Dermis microvascular lymphatic vessel endothelial cell (primary cell): ENCODE measurements around the gene LYZL4. TPM values are rescaled to one million over a fixed set of nuclear protein-coding genes. Genes with fewer than 3 reads are reported as not detected.

Experiments
- DNase-seq, 2 donors: peaks; one replicate each; pipeline versions ENCODE4 v3.0.0 to v3.0.0-alpha.2; 2010; ENCODE audit warnings: low read depth in 2 of 2
- total RNA-seq: library from RNA; depleted of rRNA; stranded (reverse); fragments of >200 nt; gene quantifications from 2 replicates; pipeline ENCODE4 v1.2.1, GENCODE V29; 2014

Gene LYZL4
- total RNA-seq, 1 donor from 2014 or later = not detected

DNA sequence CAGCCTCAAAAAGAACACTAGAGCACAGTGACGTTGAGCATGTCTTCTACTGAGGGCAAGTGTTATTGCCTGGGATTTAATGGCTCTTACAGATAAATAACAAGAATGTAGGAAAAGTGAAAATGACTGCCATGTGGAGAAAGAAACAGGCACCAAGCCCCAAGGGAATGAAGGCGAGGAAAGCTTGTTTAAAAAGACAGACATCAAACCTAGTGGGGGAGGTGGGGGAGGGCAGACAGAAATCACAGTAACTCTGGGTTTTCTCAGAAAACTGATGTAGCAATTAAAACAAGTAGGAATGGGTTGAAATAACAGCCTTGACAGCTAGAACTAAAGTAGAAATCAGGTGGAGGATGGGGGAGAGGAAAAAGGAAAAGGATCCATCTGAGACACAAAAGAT is 18.4 kb upstream of the LYZL4 start:
- DNase-seq = no peak

DNA sequence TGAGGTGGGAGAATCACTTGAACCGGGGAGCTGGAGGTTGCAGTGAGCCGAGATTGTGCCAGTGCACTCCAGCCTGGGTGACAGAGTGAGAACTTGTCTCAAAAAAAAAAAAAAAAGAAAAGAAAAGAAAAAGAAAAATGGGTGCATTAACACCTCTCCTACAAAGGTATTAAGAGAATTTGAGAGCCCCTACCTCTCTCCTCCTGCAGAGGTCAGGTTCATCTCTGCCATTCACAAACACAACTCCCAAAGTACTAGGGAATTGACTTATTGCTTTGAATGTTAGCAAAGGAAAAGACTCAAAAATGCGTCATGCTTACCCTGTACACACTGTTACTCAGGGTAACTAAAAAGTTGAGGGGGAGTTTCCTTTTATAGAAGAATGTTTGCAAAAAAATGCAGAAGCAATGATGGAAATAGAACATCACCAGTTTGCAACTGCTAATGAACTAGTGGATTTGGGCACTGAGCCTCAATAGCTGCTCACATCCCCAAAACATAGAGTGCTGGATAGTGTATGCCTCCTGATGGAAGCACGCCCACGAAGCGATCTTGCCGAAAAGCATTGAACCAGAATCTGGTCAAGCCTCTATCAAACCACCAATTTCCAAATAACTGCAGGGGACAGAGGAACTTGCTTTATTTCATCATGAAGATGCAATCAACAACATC is 15.5 kb upstream of the LYZL4 start:
- no peak for DNase-seq

DNA sequence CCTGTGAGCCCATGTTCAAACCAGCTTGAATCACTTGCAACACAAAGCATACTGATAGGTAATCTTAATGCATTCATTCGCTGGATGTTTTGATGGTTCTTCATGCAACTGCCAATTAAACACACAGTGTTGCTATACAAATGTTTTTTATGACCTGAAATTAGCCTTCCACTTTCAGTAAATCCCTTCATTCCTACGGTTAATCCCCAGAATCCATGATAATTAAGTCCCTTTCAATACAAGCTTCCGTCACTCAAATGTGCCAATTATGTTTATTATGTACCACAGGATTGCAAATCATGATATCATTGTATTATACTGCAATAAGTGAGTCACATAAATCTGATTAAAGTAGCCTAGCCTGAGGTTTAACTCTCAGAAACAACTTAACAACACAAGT is 14.5 kb upstream of the LYZL4 start:
- no peak for DNase-seq

DNA sequence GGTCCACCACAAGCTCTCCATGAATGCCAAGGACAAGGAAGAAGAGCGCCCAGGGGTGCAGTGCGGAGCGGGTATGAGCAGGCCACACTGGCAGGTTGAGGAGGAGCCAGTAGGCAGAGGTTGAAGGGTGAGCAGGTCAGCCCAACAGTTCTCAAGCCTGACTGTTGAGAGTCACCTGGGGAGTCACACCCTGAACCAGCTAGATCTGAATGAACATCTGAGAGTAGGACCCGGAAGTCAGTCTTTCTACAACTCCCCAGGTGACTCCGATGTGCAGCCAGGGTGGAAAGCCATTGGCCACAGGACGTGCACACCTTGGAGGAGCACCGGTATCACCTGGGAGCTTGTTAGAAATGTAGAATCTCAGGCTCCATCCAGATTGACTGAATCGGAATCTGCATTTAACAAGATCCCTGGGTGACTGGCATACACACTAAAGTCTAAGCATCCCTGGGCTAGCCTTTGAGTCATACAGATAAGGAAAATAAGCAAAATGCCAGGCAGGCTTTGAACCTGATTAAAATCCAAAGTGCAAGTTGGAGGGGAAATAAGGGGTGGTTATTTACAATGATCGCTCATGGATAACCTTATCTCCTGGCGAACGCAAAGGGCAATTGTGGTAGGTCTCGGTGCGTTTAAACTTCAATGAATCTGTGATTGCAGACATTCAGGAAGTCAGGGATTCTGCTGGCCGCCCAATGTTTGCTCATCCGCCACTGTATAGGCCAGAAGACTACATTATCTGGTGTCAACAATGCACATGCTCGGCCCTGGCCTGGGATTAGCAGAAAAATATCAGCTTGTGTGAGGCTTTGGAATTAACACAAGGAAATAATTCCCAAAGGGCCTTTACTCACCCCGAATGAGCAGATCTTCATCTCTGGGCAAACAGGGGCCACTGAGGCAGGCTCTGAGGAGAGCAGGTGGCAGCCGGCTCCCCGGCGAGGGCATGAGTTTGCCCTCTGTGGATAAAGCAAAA is 11.7 kb upstream of the LYZL4 start:
- no peak for DNase-seq

DNA sequence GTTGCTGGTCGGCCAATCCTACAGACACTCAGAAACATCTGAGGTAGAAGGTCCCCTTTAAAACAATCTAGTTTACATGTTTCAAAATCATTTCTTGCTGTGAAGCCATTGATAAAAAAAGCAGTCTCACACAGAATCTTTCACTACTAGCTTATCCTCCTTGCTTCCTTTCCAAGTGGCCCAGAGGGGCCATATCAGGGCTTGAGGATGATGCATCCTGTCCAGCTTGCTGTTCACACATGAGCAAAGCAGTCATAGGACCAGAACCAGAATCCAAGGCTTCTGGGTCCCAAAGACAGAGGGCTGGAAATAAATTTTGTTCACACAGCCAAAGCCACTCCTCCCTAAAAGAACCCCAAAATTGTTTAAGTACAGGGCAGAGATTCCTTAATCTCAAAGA is 9.2 kb upstream of the LYZL4 start:
- no peak for DNase-seq

DNA sequence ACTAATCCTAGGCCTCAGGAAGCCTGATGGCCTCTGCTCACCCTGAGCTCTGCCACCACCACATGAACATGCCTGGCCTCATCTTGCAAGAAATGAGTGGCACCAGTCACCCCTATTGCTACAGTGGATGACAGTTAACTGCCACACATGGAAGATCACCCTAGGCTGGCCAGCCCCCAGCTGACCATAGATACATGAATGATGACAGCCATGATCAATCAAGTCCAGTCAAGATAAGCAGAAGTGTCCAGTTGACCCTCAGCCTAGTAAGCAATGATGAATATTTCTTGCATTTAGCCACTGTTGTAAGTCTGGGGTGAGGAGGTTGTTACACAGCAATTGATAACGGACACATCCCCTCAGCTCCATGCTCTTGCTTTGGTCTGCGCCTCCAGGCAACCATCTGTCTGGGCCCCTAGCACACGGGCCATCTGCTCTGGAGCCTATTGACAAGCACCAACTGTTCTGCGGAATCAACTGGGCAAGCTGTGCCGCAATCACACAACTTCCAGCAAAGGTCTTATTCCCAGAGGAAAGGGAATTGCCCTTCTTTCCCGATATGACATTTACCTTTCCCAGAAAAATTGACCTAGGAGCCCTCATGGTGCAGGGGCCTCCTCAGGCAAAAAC is 2.2 kb upstream of the LYZL4 start:
- no peak for DNase-seq

DNA sequence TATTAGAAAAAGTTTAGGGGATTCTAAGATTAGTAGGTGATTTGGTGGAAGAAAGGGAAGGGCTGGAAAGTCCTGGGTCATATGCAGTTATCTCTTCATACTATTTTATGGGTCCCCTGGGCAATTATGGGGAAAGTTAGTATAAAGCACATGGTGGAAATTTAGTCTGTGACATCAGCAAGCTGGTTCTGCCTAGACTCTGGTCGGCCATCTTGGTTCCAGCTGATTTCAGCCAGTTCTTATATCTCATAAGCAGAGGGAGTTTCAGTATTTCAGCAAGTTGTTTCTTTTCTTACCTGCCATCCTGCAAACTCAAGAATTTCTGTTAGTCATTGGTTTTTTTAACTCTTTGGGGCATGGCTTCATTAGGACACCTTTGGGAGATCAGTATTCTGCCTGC is 1.0 kb upstream of the LYZL4 start:
- no peak for DNase-seq

DNA sequence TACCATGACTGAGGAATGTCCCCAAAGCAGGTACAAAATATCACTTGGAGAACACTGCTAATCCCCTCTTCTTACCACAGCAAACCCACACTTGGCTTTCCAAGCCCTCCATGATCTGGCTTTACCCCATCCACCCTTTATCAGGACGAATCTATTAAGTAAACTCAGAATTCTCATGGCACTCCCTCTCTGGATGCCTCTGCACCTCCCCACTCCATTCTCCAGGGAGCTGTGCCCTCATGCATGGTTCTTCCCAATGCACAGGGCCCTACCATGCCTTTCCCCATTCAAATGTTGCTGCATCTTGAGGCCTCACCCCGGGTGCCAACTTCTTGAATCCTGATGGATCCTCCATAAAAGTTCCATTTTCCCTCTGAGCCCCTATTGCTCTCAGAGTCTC is 2.3 kb downstream of the LYZL4 start:
- DNase-seq = no peak

DNA sequence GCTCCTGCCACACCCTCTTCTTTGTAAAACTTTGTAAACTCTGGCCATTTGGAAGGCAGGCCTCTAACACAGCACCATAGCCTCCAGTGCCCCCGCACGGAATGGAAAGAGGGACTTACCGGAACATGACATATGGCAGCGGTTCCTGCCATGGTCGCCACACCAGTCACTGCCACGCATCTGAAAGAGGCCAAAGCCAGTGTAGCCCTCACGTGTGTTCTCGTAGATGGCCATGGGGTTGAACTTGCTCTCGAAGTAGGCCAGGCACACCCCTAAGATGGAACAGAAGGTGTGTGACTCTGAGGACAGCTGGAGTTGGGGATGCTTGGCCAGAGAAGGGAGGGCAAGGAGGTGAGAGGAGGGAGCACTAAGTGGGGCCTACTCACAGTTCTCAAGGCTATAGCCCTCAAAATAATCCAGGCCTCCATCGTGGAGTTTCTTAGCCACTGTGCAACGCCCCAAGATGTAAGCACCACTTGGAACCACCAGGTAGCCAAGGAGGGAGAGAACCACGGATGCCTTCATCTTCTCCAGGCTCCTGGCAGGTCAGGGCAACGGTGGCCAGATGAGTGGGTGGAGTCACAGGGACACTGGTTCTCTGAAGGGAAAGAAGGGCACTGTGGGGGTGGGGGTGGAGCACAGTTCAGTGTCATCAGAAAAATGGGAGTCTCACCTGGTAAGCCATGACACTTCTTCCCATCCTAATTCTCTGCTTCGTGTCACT is 3.5 kb downstream of the LYZL4 start:
- DNase-seq = no peak

DNA sequence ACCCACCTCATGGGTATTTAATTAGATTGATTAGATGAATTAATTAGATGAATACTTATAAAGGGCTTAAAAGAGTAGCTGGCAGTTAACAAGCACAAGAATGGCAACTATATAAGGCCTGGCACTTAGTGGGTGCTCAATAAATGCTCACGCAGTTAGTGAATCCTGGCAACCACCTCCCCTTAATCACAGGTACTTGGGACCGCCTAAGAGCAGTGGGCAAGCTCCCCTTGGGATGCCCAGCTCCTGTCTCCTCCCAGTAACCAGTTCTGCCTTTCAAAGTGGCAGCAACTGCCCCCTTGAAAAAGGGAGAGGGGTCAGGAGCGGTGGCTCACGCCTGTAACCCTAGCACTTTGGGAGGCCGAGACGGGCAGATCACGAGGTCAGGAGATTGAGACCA is 4.6 kb downstream of the LYZL4 start:
- no peak for DNase-seq

DNA sequence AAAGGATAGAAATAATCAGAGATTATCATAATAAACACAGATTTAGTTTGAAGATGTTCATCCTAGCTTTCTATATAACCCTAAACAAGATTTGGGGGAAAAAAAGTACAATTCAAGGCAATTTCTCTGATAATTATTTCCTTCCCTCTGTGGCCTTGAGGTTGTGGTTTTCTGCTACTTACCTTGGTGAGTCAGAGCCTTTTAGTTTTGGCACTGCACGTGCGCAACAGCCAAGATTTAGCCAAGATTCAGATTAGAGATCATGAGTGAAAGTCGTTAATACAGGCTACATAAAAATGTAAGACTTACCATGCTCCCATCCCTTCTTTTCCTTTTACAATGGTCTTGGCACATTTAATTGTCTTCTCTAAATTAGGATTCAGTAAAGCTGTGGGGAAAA is 6.7 kb downstream of the LYZL4 start:
- no peak for DNase-seq

DNA sequence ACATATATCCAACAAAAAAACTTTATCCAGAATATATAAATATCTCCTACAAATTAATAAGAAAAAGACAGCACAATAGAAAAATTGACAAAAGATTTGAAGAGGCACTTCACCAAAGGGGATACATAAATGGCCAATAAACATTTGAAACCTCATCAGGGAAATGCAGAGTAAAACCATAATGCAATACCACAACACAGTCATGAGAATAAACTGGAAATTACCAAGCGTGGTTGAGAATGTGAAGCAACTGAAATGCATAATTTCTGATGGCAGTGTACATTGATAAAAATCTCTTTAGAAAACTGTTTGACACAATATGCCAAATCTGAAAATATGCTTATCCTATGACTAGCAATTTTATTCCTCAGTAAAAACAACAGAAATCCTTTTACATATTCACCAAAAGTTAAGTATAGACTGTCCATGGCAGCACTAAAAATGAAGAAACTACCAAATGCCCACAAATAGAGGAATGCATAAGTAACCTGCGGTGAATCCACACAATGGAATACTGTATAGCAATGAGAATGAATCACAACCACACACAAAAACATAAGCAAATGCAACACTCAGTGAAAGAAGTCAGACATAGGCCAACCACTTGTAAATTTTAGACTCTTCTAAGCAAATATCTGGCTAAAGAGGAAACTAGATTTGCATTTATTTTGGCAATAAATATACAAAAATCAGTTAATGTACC is 7.9 kb downstream of the LYZL4 start:
- DNase-seq = no peak

DNA sequence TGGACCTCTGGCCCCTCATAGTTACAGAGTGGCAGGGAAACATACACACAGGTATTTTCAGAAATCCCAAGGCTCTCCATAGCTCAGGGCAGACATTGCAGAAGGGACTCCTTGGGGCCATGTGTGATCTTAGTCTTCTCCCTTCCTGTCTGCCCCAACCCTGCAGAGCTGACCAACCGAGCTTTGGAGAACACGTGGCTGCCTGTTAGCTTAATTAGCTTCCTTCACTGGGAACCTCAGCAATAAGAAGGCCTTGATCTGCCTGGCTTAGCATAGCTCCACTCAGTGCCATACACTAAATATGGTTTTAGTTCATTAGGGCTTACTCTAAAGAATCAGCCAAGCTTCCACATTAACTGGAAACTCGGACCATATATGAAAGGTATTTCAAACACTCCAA is 12.3 kb downstream of the LYZL4 start:
- no peak for DNase-seq

DNA sequence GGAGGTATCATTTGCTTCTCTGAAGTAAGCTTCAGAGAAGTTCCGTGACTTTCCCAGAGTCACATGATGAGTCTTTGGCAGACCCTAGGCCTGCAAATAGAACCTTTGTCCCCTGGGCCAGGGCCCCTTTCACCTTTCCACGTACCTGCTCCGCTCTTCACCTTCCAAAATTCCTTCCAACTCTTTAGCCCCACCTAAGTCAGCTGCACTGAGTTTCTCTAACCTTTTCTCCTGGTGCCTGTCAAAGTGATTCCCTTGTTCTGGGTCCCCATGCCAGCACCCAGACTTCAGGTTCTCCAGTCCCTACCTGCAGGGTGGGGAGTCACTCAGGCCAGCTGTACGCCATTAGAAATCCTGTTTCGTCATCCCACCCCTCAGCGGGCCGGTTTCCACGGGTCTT is 12.8 kb downstream of the LYZL4 start:
- DNase-seq = no peak

DNA sequence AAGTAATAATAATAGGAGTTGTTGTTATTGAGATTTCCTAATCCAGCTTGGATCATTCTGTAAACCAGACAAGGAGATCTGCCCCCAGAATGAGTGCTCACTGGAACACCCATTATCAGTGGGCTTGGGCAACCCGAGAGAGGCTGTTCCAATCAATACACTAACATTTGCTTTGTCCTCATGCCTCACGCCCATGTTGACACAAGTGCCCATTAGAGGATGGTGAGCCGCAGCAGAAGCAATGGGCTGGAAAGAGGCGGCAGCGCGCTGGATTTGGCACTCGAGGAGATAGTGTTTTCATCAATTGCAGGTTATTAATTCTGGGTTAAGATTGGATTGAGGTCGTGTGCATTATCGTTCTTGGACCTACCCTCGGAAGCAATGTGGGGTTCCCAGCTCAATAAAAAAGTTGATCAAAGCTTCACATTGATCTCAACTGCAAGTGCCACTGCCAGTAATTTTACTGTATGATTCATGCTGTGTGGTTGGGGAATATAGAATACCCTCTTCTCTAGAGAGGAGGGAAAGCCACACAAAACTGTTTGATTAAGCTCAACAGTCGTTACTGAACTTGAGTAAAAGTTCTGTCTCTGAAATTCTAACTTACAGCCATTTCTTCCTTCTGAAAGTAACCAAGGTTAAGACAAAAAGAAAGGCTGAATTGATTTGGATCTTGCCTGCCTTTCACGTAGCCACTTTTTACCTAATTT is 15.7 kb downstream of the LYZL4 start:
- DNase-seq = no peak

DNA sequence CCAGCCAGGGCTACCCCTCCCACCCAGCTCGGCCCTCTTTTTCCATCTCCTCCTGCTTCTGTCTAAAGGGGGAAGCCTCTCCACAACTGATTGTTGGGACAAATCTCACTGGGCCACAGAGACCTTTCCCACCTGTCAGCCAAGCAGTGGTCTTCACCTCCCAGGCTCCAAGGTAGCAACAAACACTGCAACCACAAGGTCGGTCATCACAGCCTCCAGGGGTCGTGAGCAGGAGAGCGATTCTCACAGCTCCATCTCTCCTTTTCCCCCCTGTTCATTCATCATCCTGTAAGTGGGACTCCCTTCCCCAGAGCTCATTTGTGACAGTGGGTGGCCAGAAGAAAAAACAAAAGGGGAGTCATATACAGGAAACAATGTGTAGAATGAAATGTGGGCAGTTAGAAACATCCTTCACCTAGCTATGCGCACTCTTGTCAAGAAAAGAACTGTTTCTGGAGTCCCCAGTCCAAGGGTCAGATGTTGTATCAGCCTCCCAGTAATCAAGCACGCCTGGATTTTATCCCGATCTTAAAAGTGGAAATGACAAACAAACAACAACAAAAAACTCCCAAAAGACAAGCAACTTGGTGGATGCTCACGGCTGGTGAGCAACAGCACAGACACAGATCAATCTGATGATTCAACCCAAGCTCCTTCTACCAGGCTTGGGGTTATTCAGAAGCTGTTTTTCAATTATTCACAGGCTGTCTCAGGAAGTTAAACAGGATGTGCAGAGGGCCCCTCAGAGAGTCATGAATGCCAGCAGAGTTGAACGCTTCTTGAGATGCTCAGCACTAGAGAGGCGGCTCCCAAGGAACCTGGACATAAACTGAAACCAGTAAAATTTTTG is 22.4 kb downstream of the LYZL4 start:
- peak in 1 of 2 donors; percentile 8 for DNase-seq

DNA sequence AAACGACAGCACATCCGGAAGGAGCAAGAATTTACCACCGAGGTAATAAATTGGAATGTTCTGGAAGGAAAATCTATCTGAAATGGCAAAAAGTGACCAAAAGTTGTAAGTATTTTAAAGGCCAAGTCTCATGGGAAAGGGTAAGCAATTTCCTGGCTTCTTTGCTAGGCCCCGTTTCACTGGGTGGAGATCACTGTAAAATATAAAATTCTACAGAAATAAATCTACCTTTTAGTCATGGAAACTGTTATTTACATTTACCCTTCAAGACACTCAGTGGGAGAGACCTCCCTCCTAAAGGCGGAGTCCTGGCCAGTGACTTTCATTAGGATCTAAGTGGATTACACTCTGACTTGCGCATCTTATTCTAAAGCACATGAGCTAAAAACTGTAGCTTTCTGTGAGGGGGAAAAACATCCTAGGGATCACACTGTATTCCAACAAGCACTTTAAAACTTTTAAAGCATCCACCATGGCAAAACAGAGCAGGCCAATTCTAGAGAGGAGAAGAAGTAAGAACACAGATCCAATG is 28.8 kb downstream of the LYZL4 start:
- no peak for DNase-seq

DNA sequence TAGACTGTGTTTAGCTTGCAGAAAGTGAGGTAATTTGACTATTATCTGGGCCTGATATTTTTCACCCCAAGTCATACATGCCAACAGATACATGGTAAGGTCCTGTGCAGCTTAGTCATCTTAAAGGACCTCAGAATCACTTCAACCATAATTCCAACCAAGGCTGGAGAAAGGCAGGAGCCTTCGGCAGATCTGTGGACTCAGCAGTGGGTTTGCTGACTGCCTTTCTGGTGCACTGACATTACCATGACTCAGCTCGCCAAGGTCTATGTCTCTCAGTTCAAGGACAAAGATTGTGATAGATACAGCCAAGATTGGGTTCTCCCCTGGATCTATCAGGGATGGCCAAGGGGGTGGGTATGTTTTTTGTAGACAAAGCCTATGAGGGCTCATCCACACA is 32.7 kb downstream of the LYZL4 start:
- no peak for DNase-seq

DNA sequence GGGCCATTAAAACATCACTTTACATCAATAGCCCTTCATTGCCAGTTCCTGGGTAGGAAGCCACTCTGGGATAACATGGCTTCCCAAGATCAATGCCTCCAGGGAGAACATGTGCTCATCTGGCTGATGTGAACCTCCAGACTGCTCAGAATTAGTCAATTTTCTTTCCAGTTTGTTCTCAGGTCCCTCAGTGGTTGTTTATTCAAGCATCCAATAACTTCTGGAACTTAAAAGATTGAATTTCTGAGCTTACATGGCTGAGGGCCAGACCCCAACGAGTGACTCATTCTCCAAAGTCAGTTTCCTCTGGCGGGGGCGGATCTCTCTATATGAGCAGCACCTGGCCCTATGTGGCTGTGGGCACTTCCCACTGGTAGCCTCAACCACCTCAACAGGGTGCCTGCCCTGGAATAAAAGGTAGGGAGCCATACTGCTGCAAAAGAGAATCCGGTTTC is 34.0 kb downstream of the LYZL4 start:
- peak in 1 of 2 donors; percentile 38 for DNase-seq
